ENCODE results near the gene JUN. TPM values are rescaled to one million over a fixed set of nuclear protein-coding genes. Genes with fewer than 3 reads are reported as not detected.

The JUN gene
- total and polyA plus RNA-seq, 2 donors (not counting 3 experiments of a cell fraction or from before 2014, with no cell fraction given) = 88.3 to 89.3 TPM

DNA sequence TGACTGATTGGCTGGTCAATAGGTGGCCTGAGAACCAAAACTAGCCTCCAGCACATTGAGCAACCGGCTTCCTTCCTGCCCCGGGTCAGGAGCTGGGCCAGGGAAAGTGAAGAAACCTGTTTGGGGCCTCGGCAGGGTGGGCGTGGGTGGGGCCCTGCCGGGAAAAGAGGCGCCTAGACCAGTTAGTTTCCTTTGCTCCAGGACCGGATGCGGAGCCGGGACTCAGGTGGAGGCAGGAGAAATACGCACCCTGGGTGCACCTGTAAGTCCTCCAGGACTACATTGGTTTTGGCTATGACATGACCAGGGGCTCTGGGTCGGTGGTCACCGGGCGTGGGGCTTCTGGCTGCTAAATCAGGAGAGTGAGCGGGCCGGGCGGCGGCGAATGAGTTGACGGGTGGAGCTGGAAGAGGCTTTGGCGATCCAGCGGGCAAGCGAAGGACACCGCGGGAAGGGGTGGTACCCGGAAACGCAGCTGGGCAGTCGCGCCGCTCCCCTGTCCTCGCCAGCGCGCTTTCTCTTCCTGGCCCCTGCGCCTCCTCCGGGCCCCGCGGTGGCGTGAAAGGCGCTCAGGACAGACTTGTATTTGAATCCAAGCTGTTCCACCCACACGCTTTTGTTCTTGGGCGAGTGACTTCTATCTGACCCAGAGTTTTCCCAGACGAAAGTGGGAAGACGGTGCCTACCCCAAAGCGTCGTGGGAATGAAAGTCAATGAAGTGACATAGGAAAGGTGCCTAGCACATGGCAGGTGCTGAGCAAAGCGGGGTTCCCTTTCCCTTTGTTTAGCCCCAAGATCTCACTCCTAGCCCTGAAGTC lies 30.6 kb upstream of the JUN start:
- intact Hi-C loops (cut with micrococcal nuclease) (loop anchor here (1.0 to 5.0 kb wide), 13 partner anchors 30 to 929 kb away; partner anchors contain the start of gene JUN), dilution Hi-C loops (cut with MboI; ENCODE audit: extremely low pct_ligation_motif_present, low sequenced_read_pairs) (no loop called here)
- DNase-seq (ENCODE audit: low read depth, low spot score) = peak; percentile 26
- peaks cover 66% of the 10 kb centered on the region for H3K4me1 ChIP-seq (ENCODE audit: control insufficient read depth, extremely low read depth, insufficient read depth, low read length)
- no peaks in the 10 kb centered on the region for H4K20me1 ChIP-seq (replicated peaks; ENCODE audit: control insufficient read depth, extremely low read depth, insufficient read depth, low read length)
- POLR2A ChIA-PET = interaction anchor here (0.6 to 1.9 kb wide), 7 partner anchors 14 to 488 kb away, joined by 3 to 20 read pairs (median 4); partner anchors contain the start of gene JUN
- H3K27ac ChIP-seq (ENCODE audit: insufficient read depth, low read depth, low read length) = peak overlapping the region; percentile 100
- no peaks in the 10 kb centered on the region for H3K9me3 ChIP-seq (replicated peaks; ENCODE audit: control insufficient read depth, insufficient read depth, low read length)
- H3K36me3 ChIP-seq (ENCODE audit: control insufficient read depth in 2 of 2, extremely low read depth in 1 of 2, insufficient read depth in 2 of 2, low read length in 2 of 2) = no peaks in the 10 kb centered on the region
- BruUV-seq (replicated peaks) = TSS peak; percentile 54
- H3K9ac ChIP-seq (replicated peaks; ENCODE audit: extremely low read depth, insufficient read depth, low read length) = peak overlapping the region; percentile 95
- peak overlapping the region; percentile 55 for H2AFZ ChIP-seq (ENCODE audit: low read depth, low read length)
- TF ChIP-seq POLR2A (IDR thresholded peaks at IDR 0.05; ENCODE audit: low read depth, low read length) (peak; percentile 41), MYC (IDR thresholded peaks at IDR 0.05; ENCODE audit: low read depth, low read length) (peak; percentile 18), POLR2AphosphoS5 (IDR thresholded peaks at IDR 0.05; ENCODE audit: insufficient read depth, low read depth, low read length) (peak; percentile 41)
- TF ChIP-seq, protein P1, sequence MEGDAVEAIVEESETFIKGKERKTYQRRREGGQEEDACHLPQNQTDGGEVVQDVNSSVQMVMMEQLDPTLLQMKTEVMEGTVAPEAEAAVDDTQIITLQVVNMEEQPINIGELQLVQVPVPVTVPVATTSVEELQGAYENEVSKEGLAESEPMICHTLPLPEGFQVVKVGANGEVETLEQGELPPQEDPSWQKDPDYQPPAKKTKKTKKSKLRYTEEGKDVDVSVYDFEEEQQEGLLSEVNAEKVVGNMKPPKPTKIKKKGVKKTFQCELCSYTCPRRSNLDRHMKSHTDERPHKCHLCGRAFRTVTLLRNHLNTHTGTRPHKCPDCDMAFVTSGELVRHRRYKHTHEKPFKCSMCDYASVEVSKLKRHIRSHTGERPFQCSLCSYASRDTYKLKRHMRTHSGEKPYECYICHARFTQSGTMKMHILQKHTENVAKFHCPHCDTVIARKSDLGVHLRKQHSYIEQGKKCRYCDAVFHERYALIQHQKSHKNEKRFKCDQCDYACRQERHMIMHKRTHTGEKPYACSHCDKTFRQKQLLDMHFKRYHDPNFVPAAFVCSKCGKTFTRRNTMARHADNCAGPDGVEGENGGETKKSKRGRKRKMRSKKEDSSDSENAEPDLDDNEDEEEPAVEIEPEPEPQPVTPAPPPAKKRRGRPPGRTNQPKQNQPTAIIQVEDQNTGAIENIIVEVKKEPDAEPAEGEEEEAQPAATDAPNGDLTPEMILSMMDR (IDR thresholded peaks at IDR 0.05; ENCODE audit: extremely low read depth in 1 of 2, insufficient read depth in 1 of 2, low read depth in 1 of 2, low read length in 2 of 2) = no peak
- FAIRE-seq = no peak
- H3K79me2 ChIP-seq (ENCODE audit: control insufficient read depth, insufficient read depth, low read length) = no peaks in the 10 kb centered on the region
- peak overlapping the region; percentile 76 for H3K4me2 ChIP-seq (ENCODE audit: insufficient read depth, low read length)
- no peaks in the 10 kb centered on the region for H3K9me1 ChIP-seq (replicated peaks; ENCODE audit: control insufficient read depth, extremely low read depth, insufficient read depth, low read length)
- CTCF ChIA-PET = interaction anchor here (0.8 to 2.0 kb wide), 4 partner anchors 12 to 336 kb away, joined by 3 to 11 read pairs (median 4); no protein-coding TSS in a partner anchor
- no peaks in the 10 kb centered on the region for H3K27me3 ChIP-seq (ENCODE audit: control insufficient read depth in 2 of 2, insufficient read depth in 2 of 2, low read length in 2 of 2)
- H3K4me3 ChIP-seq (replicated peaks in 1 of 3; ENCODE audit: insufficient read depth in 1 of 3, low read depth in 1 of 3, low read length in 3 of 3) = peak overlapping the region in 2 of 3 experiments; percentile 15 to 16

Measured in endothelial cell of umbilical vein (primary cell).